Measurements from ENCODE around the gene RFNG. TPM values are rescaled to one million over a fixed set of nuclear protein-coding genes. Genes with fewer than 3 reads are reported as not detected.

RFNG gene
- total and polyA plus RNA-seq, 2 of the 13 experiments (the other 11 are each of a cell fraction or from before 2014, with no cell fraction given), result 61.4 to 64.0 TPM

DNA sequence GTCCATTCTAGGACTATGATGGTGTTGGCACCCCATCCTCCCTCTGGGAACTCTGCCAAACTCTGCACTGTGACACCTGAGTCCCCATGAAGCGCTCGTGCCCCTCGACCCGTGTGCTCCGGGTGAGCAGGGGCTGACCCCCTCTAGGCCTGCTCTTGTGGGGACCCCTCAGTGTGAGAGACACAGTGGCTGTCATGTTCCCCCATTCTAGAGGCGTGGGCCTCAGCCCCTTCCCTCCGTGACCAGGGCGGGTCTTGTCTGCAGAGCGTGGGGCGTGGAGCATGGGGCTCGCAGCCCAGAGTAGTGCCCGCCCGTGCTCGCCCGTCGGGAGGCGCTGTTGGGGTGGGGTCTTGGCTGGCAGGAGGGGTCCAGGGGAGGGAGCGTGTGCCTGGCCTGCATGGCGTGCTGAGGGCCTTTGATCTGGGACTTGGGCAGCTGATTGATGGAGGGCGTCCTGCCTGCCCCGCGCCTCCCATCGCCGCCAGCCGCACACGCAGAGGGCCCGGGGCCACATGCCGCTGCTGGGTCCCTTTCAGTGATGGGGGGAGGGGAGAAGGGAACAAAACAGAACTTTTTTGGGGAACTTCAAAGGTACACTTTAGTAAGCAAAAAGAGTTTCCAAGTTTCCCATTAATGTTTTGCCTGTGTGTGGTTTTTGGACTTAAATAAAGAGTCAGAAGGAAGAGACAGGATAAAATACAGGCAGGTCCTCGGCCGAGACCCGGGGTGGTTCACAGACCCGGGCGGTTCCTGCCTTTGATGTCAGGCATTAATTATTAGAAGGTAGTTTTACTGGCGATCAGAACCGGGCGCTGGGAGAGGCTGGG is 51.4 kb downstream of the RFNG start (continued):
- TF ChIP-seq SUZ12 (IDR thresholded peaks at IDR 0.05; ENCODE audit: low read depth, low read length), result no peak
- no peak for TF ChIP-seq TOPORS (CRISPR knock-in tag; IDR thresholded peaks at IDR 0.05)
- no peak for TF ChIP-seq ZMYM3 (CRISPR knock-in tag; IDR thresholded peaks at IDR 0.05)
- TF ChIP-seq ZNF552 (CRISPR knock-in tag; IDR thresholded peaks at IDR 0.05; ENCODE audit: borderline replicate concordance), result no peak
- peak; percentile 64; the same call in 1 of the 2 replicates for TF ChIP-seq REL (CRISPR knock-in tag; conservative IDR thresholded peaks at IDR 0.05)
- TF ChIP-seq SIN3A (IDR thresholded peaks at IDR 0.05; ENCODE audit: borderline replicate concordance, low read depth, low read length), result no peak; the same call in 1 of the 2 replicates
- TF ChIP-seq ZNF230 (CRISPR knock-in tag; IDR thresholded peaks at IDR 0.05), result no peak; the same call in 1 of the 2 replicates
- TF ChIP-seq, protein P1, sequence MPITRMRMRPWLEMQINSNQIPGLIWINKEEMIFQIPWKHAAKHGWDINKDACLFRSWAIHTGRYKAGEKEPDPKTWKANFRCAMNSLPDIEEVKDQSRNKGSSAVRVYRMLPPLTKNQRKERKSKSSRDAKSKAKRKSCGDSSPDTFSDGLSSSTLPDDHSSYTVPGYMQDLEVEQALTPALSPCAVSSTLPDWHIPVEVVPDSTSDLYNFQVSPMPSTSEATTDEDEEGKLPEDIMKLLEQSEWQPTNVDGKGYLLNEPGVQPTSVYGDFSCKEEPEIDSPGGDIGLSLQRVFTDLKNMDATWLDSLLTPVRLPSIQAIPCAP (CRISPR knock-in tag; IDR thresholded peaks at IDR 0.05; ENCODE audit: low read depth), result no peak
- no peak for TF ChIP-seq NPAS2 (CRISPR knock-in tag; IDR thresholded peaks at IDR 0.05; ENCODE audit: borderline replicate concordance)
- TF ChIP-seq BATF2 (CRISPR knock-in tag; IDR thresholded peaks at IDR 0.05), result no peak
- peak; percentile 98 for TF ChIP-seq TCF7L2 (IDR thresholded peaks at IDR 0.05; ENCODE audit: low read depth, low read length)
- TF ChIP-seq, protein P2, sequence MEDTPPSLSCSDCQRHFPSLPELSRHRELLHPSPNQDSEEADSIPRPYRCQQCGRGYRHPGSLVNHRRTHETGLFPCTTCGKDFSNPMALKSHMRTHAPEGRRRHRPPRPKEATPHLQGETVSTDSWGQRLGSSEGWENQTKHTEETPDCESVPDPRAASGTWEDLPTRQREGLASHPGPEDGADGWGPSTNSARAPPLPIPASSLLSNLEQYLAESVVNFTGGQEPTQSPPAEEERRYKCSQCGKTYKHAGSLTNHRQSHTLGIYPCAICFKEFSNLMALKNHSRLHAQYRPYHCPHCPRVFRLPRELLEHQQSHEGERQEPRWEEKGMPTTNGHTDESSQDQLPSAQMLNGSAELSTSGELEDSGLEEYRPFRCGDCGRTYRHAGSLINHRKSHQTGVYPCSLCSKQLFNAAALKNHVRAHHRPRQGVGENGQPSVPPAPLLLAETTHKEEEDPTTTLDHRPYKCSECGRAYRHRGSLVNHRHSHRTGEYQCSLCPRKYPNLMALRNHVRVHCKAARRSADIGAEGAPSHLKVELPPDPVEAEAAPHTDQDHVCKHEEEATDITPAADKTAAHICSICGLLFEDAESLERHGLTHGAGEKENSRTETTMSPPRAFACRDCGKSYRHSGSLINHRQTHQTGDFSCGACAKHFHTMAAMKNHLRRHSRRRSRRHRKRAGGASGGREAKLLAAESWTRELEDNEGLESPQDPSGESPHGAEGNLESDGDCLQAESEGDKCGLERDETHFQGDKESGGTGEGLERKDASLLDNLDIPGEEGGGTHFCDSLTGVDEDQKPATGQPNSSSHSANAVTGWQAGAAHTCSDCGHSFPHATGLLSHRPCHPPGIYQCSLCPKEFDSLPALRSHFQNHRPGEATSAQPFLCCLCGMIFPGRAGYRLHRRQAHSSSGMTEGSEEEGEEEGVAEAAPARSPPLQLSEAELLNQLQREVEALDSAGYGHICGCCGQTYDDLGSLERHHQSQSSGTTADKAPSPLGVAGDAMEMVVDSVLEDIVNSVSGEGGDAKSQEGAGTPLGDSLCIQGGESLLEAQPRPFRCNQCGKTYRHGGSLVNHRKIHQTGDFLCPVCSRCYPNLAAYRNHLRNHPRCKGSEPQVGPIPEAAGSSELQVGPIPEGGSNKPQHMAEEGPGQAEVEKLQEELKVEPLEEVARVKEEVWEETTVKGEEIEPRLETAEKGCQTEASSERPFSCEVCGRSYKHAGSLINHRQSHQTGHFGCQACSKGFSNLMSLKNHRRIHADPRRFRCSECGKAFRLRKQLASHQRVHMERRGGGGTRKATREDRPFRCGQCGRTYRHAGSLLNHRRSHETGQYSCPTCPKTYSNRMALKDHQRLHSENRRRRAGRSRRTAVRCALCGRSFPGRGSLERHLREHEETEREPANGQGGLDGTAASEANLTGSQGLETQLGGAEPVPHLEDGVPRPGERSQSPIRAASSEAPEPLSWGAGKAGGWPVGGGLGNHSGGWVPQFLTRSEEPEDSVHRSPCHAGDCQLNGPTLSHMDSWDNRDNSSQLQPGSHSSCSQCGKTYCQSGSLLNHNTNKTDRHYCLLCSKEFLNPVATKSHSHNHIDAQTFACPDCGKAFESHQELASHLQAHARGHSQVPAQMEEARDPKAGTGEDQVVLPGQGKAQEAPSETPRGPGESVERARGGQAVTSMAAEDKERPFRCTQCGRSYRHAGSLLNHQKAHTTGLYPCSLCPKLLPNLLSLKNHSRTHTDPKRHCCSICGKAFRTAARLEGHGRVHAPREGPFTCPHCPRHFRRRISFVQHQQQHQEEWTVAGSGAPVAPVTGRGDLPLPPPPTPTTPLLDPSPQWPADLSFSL (CRISPR knock-in tag; IDR thresholded peaks at IDR 0.05), result no peak
- TF ChIP-seq ZNF746 (CRISPR knock-in tag; IDR thresholded peaks at IDR 0.05), result no peak; the same call in 1 of the 2 replicates
- TF ChIP-seq THAP9 (CRISPR knock-in tag; IDR thresholded peaks at IDR 0.05; ENCODE audit: borderline replicate concordance), result 0 out of 2 replicates have a peak, but pooled peaks have one; percentile 3
- no peak for TF ChIP-seq ZMYM4 (CRISPR knock-in tag; IDR thresholded peaks at IDR 0.05)
- TF ChIP-seq SMARCE1 (IDR thresholded peaks at IDR 0.05; ENCODE audit: borderline replicate concordance), result no peak
